BJ (cell line): ENCODE measurements around the gene PTAFR. TPM values are rescaled to one million over a fixed set of nuclear protein-coding genes. Genes with fewer than 3 reads are reported as not detected.

Experiments used
- CTCF ChIA-PET: fragments of 350-600 bp; formaldehyde crosslinking; extraction: SDS; loops from one replicate; lab custom pipeline; 2021; ENCODE audit warnings: antibody characterized with exemption, inconsistent platforms; lab: Yijun Ruan, JAX
- POLR2A ChIA-PET: fragments of 300-600 bp; sonication (Branson Sonifier 250); formaldehyde crosslinking; extraction: SDS; loops from one replicate; lab custom pipeline; 2021; ENCODE audit warnings: antibody characterized with exemption; lab: Charles Lee
- DNase-seq: peaks from one replicate; pipeline ENCODE4 v3.0.0-alpha.2; 2011; ENCODE audit warnings: low read depth
- H3K27me3 ChIP-seq: 2 replicates; pipeline ENCODE4 v1.6.0; 2011; ENCODE audit warnings: low read length; ENCODE audit not compliant: control insufficient read depth, insufficient read depth
- H3K36me3 ChIP-seq: 2 replicates; pipeline ENCODE4 v1.5.1; 2011; ENCODE audit warnings: low read length; ENCODE audit not compliant: control insufficient read depth, insufficient read depth
- H3K4me3 ChIP-seq: 2 replicates; pipeline ENCODE4 v1.5.1; 2011; ENCODE audit warnings: low read depth, mild to moderate bottlenecking, control low read depth, low read length
- CTCF ChIP-seq: IDR thresholded peaks from 2 replicates; pipeline ENCODE4 v1.5.1; 2011; ENCODE audit warnings: low read depth, mild to moderate bottlenecking, control low read depth, inconsistent platforms, low read length, moderate library complexity; ENCODE audit not compliant: insufficient read depth
- polyA plus RNA-seq: library from polyadenylated mRNA; depleted of rRNA; stranded (reverse); fragments of >200 nt; gene quantifications from 2 replicates; pipeline ENCODE4 v1.2.3, GENCODE V29; 2011

The PTAFR gene
- polyA plus RNA-seq, 1 experiment: 0.10 TPM

- TF ChIP-seq CTCF: no peak
- H3K27me3 ChIP-seq: no peaks in the 10 kb centered on the region
- POLR2A ChIA-PET: no interaction called here
- CTCF ChIA-PET: interaction anchor here (1.1 kb wide), 1 partner anchor 19 kb away, joined by 3 read pairs; no protein-coding TSS in a partner anchor
- no peak overlapping the region for H3K4me3 ChIP-seq
- H3K36me3 ChIP-seq: no peaks in the 10 kb centered on the region
- no peak for DNase-seq
Observed at GRCh38 chr1:28111157-28111556, 65.3 kb downstream of the PTAFR start.

- ChIA-PET POLR2A (no interaction called here), CTCF (interaction anchor here (1.1 kb wide), 1 partner anchor 19 kb away, joined by 3 read pairs; no protein-coding TSS in a partner anchor)
- H3K4me3 ChIP-seq: no peak overlapping the region
- no peak for DNase-seq
- no peak for TF ChIP-seq CTCF
- no peaks in the 10 kb centered on the region for H3K27me3 ChIP-seq
- H3K36me3 ChIP-seq: no peaks in the 10 kb centered on the region
Observed at GRCh38 chr1:28110555-28110954, 65.9 kb downstream of the PTAFR start.

- Histone ChIP-seq H3K36me3 (no peaks in the 10 kb centered on the region), H3K27me3 (no peaks in the 10 kb centered on the region), H3K4me3 (no peak overlapping the region)
- DNase-seq: no peak
- no peak for TF ChIP-seq CTCF
- ChIA-PET POLR2A (no interaction called here), CTCF (interaction anchor here (1.0 to 2.1 kb wide), 2 partner anchors 78 to 99 kb away, joined by 3 to 5 read pairs; no protein-coding TSS in a partner anchor)
Observed at GRCh38 chr1:28109639-28110038, 66.9 kb downstream of the PTAFR start.

GRCh38 chr1:28108001-28108400 lies 68.5 kb downstream of the PTAFR start:
- ChIA-PET POLR2A (no interaction called here), CTCF (interaction anchor here (1.3 to 2.1 kb wide), 3 partner anchors 9 to 250 kb away, joined by 3 to 5 read pairs (median 5); no protein-coding TSS in a partner anchor)
- Histone ChIP-seq H3K27me3 (no peaks in the 10 kb centered on the region), H3K36me3 (no peaks in the 10 kb centered on the region), H3K4me3 (no peak overlapping the region)
- no peak for DNase-seq
- TF ChIP-seq CTCF: no peak

GRCh38 chr1:28104866-28105467 lies 71.5 kb downstream of the PTAFR start:
- Histone ChIP-seq H3K4me3 (peak overlapping the region; percentile 23), H3K36me3 (no peaks in the 10 kb centered on the region), H3K27me3 (no peaks in the 10 kb centered on the region)
- DNase-seq: no peak
- CTCF ChIA-PET: interaction anchor here (1.0 to 1.3 kb wide), 7 partner anchors 9 to 108 kb away, joined by 3 to 12 read pairs (median 3); partner anchors contain the start of gene EYA3
- POLR2A ChIA-PET: interaction anchor here (0.6 to 0.7 kb wide), 2 partner anchors 131 to 1072 kb away, joined by 3 to 4 read pairs; partner anchors contain the start of gene ATP5IF1
- TF ChIP-seq CTCF: no peak
